Vagina (tissue), 2 donors: Measurements from ENCODE around the gene CSF3R. TPM values are rescaled to one million over a fixed set of nuclear protein-coding genes. Genes with fewer than 3 reads are reported as not detected.
"Not testable (repeated sequence)": the region's sequence is repeated elsewhere in the genome, so short reads cannot be mapped to it uniquely, and the experiment has no call there.

ENCODE experiments used
- DNase-seq, 2 donors: peaks; one replicate each; pipeline ENCODE4 v3.0.0-alpha.2; 2017; ENCODE audit errors: extremely low spot score in 2 of 2
- H3K27ac ChIP-seq: fragments of 200-600 bp; sonication (generic); one replicate; pipeline ENCODE4 v1.5.1; 2019
- H3K27me3 ChIP-seq: fragments of 200-600 bp; sonication (generic); one replicate; pipeline ENCODE4 v1.5.1; 2019
- H3K36me3 ChIP-seq, 2 donors: fragments of 200-600 bp; sonication (generic); one replicate each; pipeline ENCODE4 v1.5.1; 2017 to 2019
- H3K4me1 ChIP-seq: fragments of 200-600 bp; sonication (generic); one replicate; pipeline ENCODE4 v1.5.1; 2019
- H3K4me3 ChIP-seq, 2 donors: fragments of 200-600 bp; sonication (generic); 1 replicate in 1 of 2; 2 replicates in 1 of 2; pipeline ENCODE4 v1.5.1; 2016 to 2019
- H3K9me3 ChIP-seq: fragments of 200-600 bp; sonication (generic); one replicate; pipeline ENCODE4 v1.5.1; 2019
- POLR2A ChIP-seq, 2 donors: fragments of 450-650 bp; IDR thresholded peaks; one replicate each; pipeline ENCODE4 v1.6.1; 2017; ENCODE audit warnings: antibody characterized with exemption in 2 of 2, mild to moderate bottlenecking in 2 of 2, moderate library complexity in 2 of 2
- POLR2AphosphoS5 ChIP-seq, 2 donors: sonication (generic); formaldehyde crosslinking; IDR thresholded peaks; one replicate each; pipeline ENCODE4 v1.9.0; 2017; ENCODE audit warnings: antibody characterized with exemption in 2 of 2, mild to moderate bottlenecking in 2 of 2, low read depth in 1 of 2; ENCODE audit not compliant: insufficient read depth in 1 of 2
- intact Hi-C: fragments of 100-400 bp; cut with DNase I; formaldehyde crosslinking; loops from one replicate; pipeline ENCODE4 v1.15.1; 2023
- total RNA-seq: library from RNA; depleted of rRNA; stranded (reverse); fragments of >200 nt; gene quantifications from one replicate; pipeline ENCODE4 v1.2.3, GENCODE V29; 2016
- TF ChIP-seq, protein P1 (sequence below), 3 experiments: fragments of 450-650 bp in 2 of 3; fragments of 200-600 bp in 1 of 3; sonication (generic) in 1 of 3; IDR thresholded peaks; one replicate each; pipeline ENCODE4 v1.5.1; 2017 to 2019; ENCODE audit warnings: antibody characterized with exemption in 3 of 3, mild to moderate bottlenecking in 2 of 3, moderate library complexity in 2 of 3

CSF3R gene
- total RNA-seq, 1 donor from 2014 or later = 8.8 TPM

DNA sequence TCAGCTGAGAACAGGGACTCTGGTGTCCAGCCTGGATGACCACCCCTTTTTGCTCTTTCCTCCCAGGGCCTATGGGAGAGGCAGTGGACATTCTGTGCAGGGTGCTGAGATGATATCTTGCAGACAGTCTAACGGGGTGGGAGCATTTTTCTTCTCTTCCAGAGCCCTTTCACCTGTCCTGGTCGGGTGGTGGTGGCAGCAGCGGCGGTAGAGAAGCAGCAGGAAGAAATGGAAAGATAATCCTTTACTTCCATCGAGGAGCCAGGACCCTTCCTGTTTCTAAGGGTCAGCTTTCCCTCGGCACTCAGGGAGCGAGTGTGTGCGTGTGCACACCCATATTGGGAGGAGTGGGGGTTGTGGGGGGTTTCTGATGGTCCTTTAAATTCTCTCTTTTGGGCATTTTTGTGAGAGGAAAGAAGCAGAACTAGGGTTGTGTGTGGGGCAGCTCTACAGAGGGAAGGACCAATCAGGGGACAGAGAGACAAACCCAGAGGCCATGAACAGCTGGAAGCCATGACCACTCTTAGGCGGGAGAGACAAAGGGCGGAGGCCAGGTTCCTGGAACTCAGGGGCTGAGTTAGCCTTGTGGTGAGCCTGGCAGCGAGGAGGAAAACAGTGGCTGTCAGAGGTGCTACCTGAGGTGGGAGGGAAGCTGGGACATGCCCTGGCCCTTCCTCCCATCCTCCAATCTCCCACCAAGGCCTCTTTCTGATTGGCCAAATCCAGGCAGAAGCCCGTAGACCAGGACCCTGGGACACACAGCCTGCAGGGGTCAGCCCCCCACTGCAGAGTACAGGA, 31.2 kb upstream of the CSF3R start:
- intact Hi-C loops = no loop called here
- no peaks in the 10 kb centered on the region for H3K9me3 ChIP-seq
- H3K27me3 ChIP-seq = no peaks in the 10 kb centered on the region
- H3K36me3 ChIP-seq = no peaks in the 10 kb centered on the region
- DNase-seq = no peak
- H3K27ac ChIP-seq = no peak overlapping the region
- no peak for TF ChIP-seq POLR2A (IDR thresholded peaks at IDR 0.05)
- TF ChIP-seq, protein P1, sequence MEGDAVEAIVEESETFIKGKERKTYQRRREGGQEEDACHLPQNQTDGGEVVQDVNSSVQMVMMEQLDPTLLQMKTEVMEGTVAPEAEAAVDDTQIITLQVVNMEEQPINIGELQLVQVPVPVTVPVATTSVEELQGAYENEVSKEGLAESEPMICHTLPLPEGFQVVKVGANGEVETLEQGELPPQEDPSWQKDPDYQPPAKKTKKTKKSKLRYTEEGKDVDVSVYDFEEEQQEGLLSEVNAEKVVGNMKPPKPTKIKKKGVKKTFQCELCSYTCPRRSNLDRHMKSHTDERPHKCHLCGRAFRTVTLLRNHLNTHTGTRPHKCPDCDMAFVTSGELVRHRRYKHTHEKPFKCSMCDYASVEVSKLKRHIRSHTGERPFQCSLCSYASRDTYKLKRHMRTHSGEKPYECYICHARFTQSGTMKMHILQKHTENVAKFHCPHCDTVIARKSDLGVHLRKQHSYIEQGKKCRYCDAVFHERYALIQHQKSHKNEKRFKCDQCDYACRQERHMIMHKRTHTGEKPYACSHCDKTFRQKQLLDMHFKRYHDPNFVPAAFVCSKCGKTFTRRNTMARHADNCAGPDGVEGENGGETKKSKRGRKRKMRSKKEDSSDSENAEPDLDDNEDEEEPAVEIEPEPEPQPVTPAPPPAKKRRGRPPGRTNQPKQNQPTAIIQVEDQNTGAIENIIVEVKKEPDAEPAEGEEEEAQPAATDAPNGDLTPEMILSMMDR (IDR thresholded peaks at IDR 0.05) = no peak
- TF ChIP-seq POLR2AphosphoS5 (IDR thresholded peaks at IDR 0.05; ENCODE audit: insufficient read depth in 1 of 2, low read depth in 1 of 2) = no peak
- no peak overlapping the region for H3K4me3 ChIP-seq
- no peaks in the 10 kb centered on the region for H3K4me1 ChIP-seq

DNA sequence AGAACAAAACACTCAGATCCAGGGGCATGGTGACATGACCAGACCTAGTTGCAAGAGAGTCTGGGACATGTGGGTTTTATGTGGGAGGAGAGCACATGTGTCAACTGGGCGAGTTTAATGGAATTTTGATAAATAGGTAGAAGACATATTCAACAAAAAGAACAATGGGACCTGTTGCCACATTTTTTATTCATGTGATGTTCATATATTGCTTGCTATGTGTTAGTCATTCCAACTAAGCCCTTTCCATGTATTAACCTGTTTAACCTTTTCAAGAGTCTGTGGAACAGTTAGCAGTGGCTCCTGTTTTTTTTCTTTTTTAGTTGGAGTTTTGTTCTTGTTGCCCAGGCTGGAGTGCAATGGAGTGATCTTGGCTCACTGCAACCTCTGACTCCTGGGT, 30.1 kb upstream of the CSF3R start:
- H3K27me3 ChIP-seq = no peaks in the 10 kb centered on the region
- H3K4me1 ChIP-seq = no peaks in the 10 kb centered on the region
- no peak for DNase-seq
- H3K36me3 ChIP-seq = no peaks in the 10 kb centered on the region
- no peak overlapping the region for H3K4me3 ChIP-seq
- TF ChIP-seq, protein P1 (IDR thresholded peaks at IDR 0.05) = no peak
- TF ChIP-seq POLR2AphosphoS5 (IDR thresholded peaks at IDR 0.05; ENCODE audit: insufficient read depth in 1 of 2, low read depth in 1 of 2) (no peak), POLR2A (IDR thresholded peaks at IDR 0.05) (no peak)
- intact Hi-C loops = no loop called here
- no peaks in the 10 kb centered on the region for H3K9me3 ChIP-seq
- H3K27ac ChIP-seq = no peak overlapping the region

DNA sequence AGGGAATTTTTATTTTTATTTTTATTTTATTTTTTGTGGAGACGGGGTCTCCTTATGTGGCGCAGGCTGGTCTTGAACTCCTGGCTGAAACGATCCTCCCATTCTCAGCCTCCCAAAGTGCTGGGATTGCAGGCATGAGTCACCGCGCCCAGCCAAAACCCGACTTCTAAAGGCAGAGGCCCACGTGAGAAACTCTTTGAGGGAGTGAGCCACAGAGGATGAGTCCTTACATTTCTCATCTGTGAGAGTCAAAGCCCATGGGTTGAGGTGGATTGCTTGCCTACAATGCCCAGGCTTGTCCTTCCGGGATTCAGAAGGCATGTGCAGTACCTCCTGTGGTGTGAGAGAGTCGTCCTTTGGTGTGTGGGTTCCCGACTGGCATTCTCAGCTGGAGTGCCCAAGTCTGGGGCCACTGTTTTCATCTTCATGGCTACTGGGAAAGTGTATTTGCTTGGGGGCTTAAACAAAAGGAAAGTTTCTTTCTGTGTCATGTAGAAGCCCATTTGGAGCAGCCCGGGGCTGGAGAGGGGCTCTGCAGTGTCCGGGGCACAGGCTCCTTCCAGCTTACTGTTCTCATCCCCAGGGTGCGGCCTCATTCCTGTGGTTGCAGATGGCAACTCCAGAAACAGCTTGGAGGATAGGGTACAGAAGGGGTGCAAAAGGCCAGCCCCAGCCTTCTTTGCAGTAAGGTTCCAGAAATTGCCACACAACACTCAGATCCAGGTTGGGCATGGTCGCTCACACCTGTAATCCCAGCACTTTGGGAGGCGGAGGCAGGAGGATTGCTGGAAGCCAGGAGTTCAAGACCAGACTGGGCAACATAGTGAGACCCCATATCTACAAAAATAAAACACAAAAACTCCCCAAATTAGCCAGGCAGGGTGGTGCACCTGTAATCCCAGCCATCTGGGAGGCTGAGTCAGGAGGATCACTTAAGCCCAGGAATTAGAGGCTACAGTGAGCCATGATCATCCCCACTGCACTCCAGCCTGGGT, 29.4 kb upstream of the CSF3R start:
- no peak for TF ChIP-seq POLR2A (IDR thresholded peaks at IDR 0.05)
- no peak for TF ChIP-seq POLR2AphosphoS5 (IDR thresholded peaks at IDR 0.05; ENCODE audit: insufficient read depth in 1 of 2, low read depth in 1 of 2)
- TF ChIP-seq, protein P1 (IDR thresholded peaks at IDR 0.05) = no peak
- no peak overlapping the region for H3K27ac ChIP-seq
- no peaks in the 10 kb centered on the region for H3K27me3 ChIP-seq
- H3K4me3 ChIP-seq = no peak overlapping the region
- H3K9me3 ChIP-seq = no peaks in the 10 kb centered on the region
- intact Hi-C loops = no loop called here
- H3K4me1 ChIP-seq = no peaks in the 10 kb centered on the region
- no peak for DNase-seq
- H3K36me3 ChIP-seq = no peaks in the 10 kb centered on the region

DNA sequence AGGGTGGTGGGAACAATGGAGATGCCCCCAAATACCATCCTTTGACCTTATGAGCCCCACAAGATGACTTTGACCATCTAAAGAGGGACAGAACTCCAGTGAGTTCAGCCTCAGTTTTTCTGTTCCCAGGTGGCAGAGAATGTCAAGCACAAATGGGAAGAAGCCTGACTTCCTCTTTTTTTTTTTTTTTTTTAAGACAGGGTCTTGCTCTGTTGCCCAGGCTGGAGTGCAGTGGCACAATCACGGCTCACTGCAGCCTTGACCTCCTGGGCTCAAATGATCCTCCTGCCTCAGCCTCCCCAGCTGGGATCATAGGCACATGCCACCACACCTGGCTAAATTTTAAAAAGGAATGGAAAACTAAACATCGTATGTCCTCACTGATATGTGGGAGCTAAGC, 28.5 kb upstream of the CSF3R start:
- DNase-seq, H3K4me1 ChIP-seq, H3K27me3 ChIP-seq, intact Hi-C loops, H3K36me3 ChIP-seq, H3K27ac ChIP-seq, H3K9me3 ChIP-seq, H3K4me3 ChIP-seq: not testable (repeated sequence)

DNA sequence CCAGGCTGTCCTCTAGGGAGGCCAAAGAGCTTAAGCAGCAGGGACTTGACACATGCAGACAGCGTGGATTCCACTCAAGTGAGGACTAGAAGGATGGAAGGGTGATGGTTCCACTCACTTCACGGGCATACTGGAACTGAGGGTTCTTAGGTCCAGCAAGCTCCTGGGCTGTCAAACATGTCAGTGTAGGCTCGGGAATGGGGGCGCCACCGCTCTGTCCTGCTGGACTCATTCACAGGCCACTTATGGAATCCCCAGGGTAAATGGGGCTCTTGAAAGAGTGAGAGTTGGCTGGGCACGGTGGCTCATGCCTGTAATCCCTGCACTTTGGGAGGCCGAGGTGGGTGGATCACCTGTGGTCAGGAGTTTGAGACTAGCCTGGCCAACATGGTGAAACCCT, 27.7 kb upstream of the CSF3R start:
- Histone ChIP-seq H3K4me1 (no peaks in the 10 kb centered on the region), H3K9me3 (no peaks in the 10 kb centered on the region), H3K4me3 (no peak overlapping the region), H3K36me3 (no peaks in the 10 kb centered on the region), H3K27me3 (no peaks in the 10 kb centered on the region), H3K27ac (no peak overlapping the region)
- no peak for DNase-seq
- TF ChIP-seq POLR2AphosphoS5 (IDR thresholded peaks at IDR 0.05; ENCODE audit: insufficient read depth in 1 of 2, low read depth in 1 of 2) (no peak), POLR2A (IDR thresholded peaks at IDR 0.05) (no peak)
- TF ChIP-seq, protein P1 (IDR thresholded peaks at IDR 0.05) = no peak
- intact Hi-C loops = no loop called here
